Hematopoietic multipotent progenitor cell treated with erythropoietin and hydrocortisone succinate and interleukin-3 and kit ligand, for 15 days (in vitro differentiated cells): ENCODE data around the gene GRHL3.

ENCODE experiments used
- DNase-seq: peaks from one replicate; pipeline ENCODE4 v3.0.0-alpha.2; 2015; ENCODE audit warnings: low spot score

GRHL3 gene

GRCh38 chr1:24293392-24294227 lies 25.5 kb upstream of the GRHL3 start:
- DNase-seq: no peak

- DNase-seq: no peak
Measured at GRCh38 chr1:24294228-24294672, 24.9 kb upstream of the GRHL3 start.

- no peak for DNase-seq
Measured at GRCh38 chr1:24294716-24295371, 24.3 kb upstream of the GRHL3 start.

GRCh38 chr1:24295535-24295934 lies 23.6 kb upstream of the GRHL3 start:
- DNase-seq: no peak

GRCh38 chr1:24297187-24297851 lies 21.8 kb upstream of the GRHL3 start:
- DNase-seq: no peak

- DNase-seq: no peak
Measured at GRCh38 chr1:24297852-24298232, 21.3 kb upstream of the GRHL3 start.

GRCh38 chr1:24298606-24299005 lies 20.6 kb upstream of the GRHL3 start:
- DNase-seq: no peak

GRCh38 chr1:24299901-24300300 lies 19.3 kb upstream of the GRHL3 start:
- DNase-seq: no peak

- no peak for DNase-seq
Measured at GRCh38 chr1:24300971-24301784, 18.0 kb upstream of the GRHL3 start.

- no peak for DNase-seq
Measured at GRCh38 chr1:24301785-24302175, 17.4 kb upstream of the GRHL3 start.

- no peak for DNase-seq
Measured at GRCh38 chr1:24302209-24302611, 16.9 kb upstream of the GRHL3 start.

- no peak for DNase-seq
Measured at GRCh38 chr1:24303600-24303999, 15.6 kb upstream of the GRHL3 start.

- no peak for DNase-seq
Measured at GRCh38 chr1:24304763-24305162, 14.4 kb upstream of the GRHL3 start.

GRCh38 chr1:24308365-24309015 lies 10.7 kb upstream of the GRHL3 start:
- no peak for DNase-seq

- DNase-seq: no peak
Measured at GRCh38 chr1:24309762-24310485, 9.2 kb upstream of the GRHL3 start.

GRCh38 chr1:24311234-24311633 lies 7.9 kb upstream of the GRHL3 start:
- no peak for DNase-seq

GRCh38 chr1:24311741-24312140 lies 7.4 kb upstream of the GRHL3 start:
- DNase-seq: no peak

- no peak for DNase-seq
Measured at GRCh38 chr1:24315391-24315790, 3.8 kb upstream of the GRHL3 start.

- DNase-seq: no peak
Measured at GRCh38 chr1:24316645-24317044, 2.5 kb upstream of the GRHL3 start.

- no peak for DNase-seq
Measured at GRCh38 chr1:24317081-24317480, 2.1 kb upstream of the GRHL3 start.
